K562 (cell line): Measurements from ENCODE around the gene CLNK. TPM values are rescaled to one million over a fixed set of nuclear protein-coding genes. Genes with fewer than 3 reads are reported as not detected.

Experiments
- CBX5 ChIP-seq: IDR thresholded peaks from 2 replicates; pipeline ENCODE4 v1.6.1; 2014; ENCODE audit warnings: low read depth, borderline replicate concordance
- HNRNPK ChIP-seq: fragments of 200-400 bp; formaldehyde crosslinking; IDR thresholded peaks from one replicate; pipeline ENCODE4 v1.6.1; 2018; ENCODE audit warnings: mild to moderate bottlenecking, low read depth, low read length; ENCODE audit not compliant: poor library complexity, severe bottlenecking
- MEIS2 ChIP-seq: fragments of 450-650 bp; IDR thresholded peaks from 2 replicates; pipeline ENCODE4 v1.6.1; 2014; ENCODE audit warnings: mild to moderate bottlenecking; ENCODE audit not compliant: partially characterized antibody
- SMAD4 ChIP-seq: fragments of 250-450 bp; sonication (Bioruptor Pico); conservative IDR thresholded peaks from 2 replicates; pipeline ENCODE4 v1.8.0; 2021; ENCODE audit warnings: inconsistent platforms, mild to moderate bottlenecking, moderate library complexity
- TBP ChIP-seq: optimal IDR thresholded peaks from 2 replicates; pipeline ENCODE3; 2011; ENCODE audit warnings: low read depth, low read length, improper control_type of control experiment
- ZNF778 ChIP-seq: fragments of 450-650 bp; formaldehyde crosslinking; IDR thresholded peaks from 2 replicates; pipeline ENCODE4 v1.4.0; 2020; ENCODE audit warnings: mild to moderate bottlenecking, moderate library complexity
- polyA plus RNA-seq, 8 experiments: library from polyadenylated mRNA; depleted of rRNA in 4 of 8; stranded (reverse) in 5 of 8; unstranded in 3 of 8; fragments of >200 nt; fragmentation: Nextera tagmentation in 2 of 8; fragmentation: Illumina TruSeq in 1 of 8; extraction: Ambion mirVana in 2 of 8; extraction: Trizol in 1 of 8; gene quantifications; 2 replicates each; pipeline versions ENCODE4 v1.2.1 to v1.2.3, GENCODE V29; 2011 to 2014; ENCODE audit warnings: inconsistent platforms in 1 of 8, missing spikeins in 1 of 8
- total RNA-seq, 7 experiments: library from RNA; depleted of rRNA in 6 of 7; stranded (reverse); fragments of >200 nt in 6 of 7; fragmentation: Illumina TruSeq in 2 of 7; extraction: Trizol in 2 of 7; gene quantifications; 2 replicates each; pipeline versions ENCODE4 v1.2.1 to v1.2.3, GENCODE V29; 2011 to 2021; ENCODE audit warnings: low replicate concordance in 1 of 7
- TF ChIP-seq, protein P1 (sequence below), 2 experiments: IDR thresholded peaks in 1 of 2; conservative IDR thresholded peaks in 1 of 2; 2 replicates each; pipeline ENCODE4 v1.6.1; 2016; ENCODE audit warnings: low read depth in 2 of 2, mild to moderate bottlenecking in 1 of 2, missing compliant biosample characterization in 1 of 2, missing genetic modification characterization in 1 of 2, moderate library complexity in 1 of 2
- TF ChIP-seq, protein P2 (sequence below): fragments of 250-450 bp; sonication (Bioruptor Pico); IDR thresholded peaks from 2 replicates; pipeline ENCODE4 v1.8.0; 2022; ENCODE audit warnings: moderate library complexity, mild to moderate bottlenecking, inconsistent platforms

Gene CLNK
- total and polyA plus RNA-seq, 9 of the 15 experiments (the other 6 are each of a cell fraction or from before 2014, with no cell fraction given), result not detected

DNA sequence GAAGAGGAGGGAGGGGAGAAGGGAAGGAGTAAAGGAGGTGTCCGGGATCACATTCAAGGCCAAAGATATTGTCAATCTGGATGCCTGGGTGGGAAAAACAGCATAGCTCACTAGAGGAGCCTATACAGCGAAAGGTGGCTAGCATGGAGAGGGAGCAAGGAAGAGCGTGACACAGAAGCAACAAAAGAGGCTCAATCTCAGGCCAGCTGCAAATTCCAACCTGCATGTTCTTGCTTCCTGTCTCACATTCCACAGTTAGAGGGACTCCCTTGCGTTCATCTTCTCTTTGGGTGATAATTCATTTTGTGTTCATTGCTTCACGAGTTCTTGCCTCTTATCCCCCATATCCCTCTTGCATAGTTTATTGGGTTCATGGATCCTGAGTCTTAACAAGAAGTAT lies 3.0 kb upstream of the CLNK start (continued):
- TF ChIP-seq, protein P1, sequence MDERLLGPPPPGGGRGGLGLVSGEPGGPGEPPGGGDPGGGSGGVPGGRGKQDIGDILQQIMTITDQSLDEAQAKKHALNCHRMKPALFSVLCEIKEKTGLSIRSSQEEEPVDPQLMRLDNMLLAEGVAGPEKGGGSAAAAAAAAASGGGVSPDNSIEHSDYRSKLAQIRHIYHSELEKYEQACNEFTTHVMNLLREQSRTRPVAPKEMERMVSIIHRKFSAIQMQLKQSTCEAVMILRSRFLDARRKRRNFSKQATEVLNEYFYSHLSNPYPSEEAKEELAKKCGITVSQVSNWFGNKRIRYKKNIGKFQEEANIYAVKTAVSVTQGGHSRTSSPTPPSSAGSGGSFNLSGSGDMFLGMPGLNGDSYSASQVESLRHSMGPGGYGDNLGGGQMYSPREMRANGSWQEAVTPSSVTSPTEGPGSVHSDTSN (CRISPR knock-in tag; IDR thresholded peaks at IDR 0.05; ENCODE audit: low read depth), result no peak
- TF ChIP-seq, protein P1 (tag; conservative IDR thresholded peaks at IDR 0.05; ENCODE audit: low read depth), result no peak
- TF ChIP-seq, protein P2, sequence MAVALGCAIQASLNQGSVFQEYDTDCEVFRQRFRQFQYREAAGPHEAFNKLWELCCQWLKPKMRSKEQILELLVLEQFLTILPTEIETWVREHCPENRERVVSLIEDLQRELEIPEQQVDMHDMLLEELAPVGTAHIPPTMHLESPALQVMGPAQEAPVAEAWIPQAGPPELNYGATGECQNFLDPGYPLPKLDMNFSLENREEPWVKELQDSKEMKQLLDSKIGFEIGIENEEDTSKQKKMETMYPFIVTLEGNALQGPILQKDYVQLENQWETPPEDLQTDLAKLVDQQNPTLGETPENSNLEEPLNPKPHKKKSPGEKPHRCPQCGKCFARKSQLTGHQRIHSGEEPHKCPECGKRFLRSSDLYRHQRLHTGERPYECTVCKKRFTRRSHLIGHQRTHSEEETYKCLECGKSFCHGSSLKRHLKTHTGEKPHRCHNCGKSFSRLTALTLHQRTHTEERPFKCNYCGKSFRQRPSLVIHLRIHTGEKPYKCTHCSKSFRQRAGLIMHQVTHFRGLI (CRISPR knock-in tag), result no peak
- TF ChIP-seq HNRNPK, result no peak
- TF ChIP-seq MEIS2, result no peak
- no peak for TF ChIP-seq SMAD4 (CRISPR knock-in tag)
- no peak for TF ChIP-seq TBP
- no peak for TF ChIP-seq CBX5
- no peak for TF ChIP-seq ZNF778 (CRISPR knock-in tag)
